Ramos (cell line): ENCODE measurements around the gene NAGK.
"Not testable (repeated sequence)": the region's sequence is repeated elsewhere in the genome, so short reads cannot be mapped to it uniquely, and the experiment has no call there.

ENCODE experiments used
- in situ Hi-C: fragments of 300-500 bp; cut with MboI; formaldehyde crosslinking; loops from one replicate; pipeline ENCODE4 v1.14.3; 2022; ENCODE audit warnings: low sequenced_read_pairs; ENCODE audit not compliant: unreplicated experiment

The NAGK gene

GRCh38 chr2:71102981-71103681, 34.7 kb downstream of the NAGK start:
- in situ Hi-C loops, result no loop called here

DNA sequence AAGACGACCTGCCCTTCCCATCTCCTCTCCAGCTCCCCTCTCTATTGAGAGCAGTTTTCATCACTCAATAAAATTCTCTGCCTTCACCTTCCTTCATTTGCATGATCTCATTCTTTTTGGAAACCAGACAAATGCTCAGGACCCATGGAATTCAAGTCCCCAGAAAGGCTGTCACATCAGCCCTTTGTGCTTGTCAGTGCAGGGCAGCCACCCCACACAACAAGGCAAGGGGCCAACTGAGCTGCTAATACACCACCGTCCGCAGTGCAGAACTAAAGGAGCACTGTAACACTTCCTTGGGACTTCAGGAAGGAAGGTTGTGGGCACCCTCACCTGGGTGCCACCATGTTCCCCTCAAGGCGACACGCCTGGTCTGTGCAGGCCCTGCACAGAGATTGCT, 35.4 kb downstream of the NAGK start:
- in situ Hi-C loops, result no loop called here

- in situ Hi-C loops, result not testable (repeated sequence)
Observed at GRCh38 chr2:71106463-71106862, 38.0 kb downstream of the NAGK start.

DNA sequence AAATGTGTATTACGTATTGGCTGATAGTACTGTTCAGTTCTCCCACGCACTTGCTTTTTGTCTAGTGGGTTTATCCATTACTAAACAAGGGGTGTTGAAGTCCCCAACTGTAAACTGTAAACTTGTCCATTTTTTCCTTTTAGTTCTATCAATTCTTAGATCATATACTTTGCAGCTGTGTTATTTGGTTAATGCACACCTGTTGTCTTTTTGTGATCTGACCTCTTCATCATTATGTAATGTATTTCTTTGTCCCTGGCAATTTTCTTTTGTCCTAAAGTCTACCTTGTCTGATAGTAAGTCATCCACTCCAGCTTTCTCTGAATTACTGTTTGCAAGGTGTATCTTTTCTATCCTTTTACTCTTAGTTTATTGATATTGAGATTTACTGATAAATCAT, 39.6 kb downstream of the NAGK start:
- in situ Hi-C loops, result no loop called here

DNA sequence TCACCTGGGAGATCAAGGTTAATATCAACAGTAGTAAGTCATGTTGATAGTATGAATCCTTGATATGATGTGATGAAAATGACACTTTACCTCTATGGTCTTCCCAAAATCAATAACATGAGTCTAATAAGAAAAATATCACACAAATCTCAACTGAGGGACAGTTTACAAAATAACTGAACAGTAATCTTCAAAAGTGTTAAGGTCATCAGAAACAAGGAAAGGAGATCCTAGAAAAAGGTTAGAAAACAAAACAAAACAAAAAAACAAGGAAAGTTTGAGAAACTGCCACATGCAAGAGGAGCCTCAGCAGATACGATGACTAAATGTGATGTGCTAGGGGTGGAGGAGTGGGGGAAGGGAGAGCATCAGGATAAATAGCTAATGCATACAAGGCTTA, 45.4 kb downstream of the NAGK start:
- in situ Hi-C loops, result no loop called here

DNA sequence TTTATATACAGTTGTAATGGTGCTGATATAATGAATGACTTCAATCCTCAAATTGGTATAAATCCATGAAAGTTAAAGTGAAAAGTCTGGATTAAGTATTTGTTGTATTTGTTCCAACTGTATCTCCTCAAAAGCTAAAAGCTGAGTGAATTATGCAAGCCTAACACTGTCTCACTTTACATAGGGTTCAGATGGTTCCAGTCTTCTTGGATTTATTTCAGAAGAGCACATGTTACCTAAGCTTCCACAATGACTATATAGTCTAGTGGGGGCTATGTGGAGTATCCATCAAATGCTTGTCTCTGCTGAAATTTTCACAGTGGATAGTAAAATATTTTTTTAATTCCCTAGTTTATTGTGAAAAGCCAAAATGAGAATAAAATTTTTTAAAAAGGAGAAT, 48.6 kb downstream of the NAGK start:
- in situ Hi-C loops, result no loop called here

DNA sequence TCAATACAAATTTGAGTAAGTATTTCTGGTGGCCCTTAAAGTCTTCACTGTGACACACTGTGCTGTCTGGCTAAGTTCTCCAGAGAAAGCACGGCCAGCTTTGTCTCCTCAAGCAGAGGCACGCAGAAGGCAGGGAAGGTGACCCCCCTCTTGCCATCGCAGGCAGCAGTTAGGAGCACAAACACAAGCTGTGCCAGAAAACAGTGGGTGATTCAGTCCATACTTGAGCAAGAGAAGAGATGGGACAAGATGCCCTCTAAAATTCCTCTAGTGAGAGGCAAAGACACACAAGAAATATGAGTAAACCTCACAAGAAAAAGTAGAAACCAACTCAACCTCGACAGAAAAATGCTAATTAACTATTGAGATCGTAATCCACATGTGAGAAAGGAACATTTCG, 51.7 kb downstream of the NAGK start:
- in situ Hi-C loops, result no loop called here

DNA sequence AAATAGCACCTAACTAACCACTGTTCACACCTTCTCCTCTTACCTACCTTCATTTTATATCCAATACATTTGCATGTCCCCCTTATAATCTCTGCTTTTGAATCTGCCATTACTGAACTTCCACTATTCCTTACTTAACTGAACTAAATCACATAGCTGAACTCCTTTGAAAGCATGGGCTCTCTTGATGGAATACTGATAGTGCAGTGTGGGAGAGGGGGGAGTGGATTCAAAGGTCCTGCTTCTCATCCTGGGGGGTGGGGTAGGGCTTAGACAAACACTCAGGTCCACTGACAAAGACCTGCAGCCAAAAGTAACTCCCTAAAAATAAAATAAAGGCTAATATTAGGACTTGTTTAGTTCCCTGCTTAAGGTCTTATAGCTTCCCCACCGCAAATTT, 53.0 kb downstream of the NAGK start:
- in situ Hi-C loops, result no loop called here

- in situ Hi-C loops, result no loop called here
Observed at GRCh38 chr2:71122387-71123298, 54.2 kb downstream of the NAGK start.

- in situ Hi-C loops, result no loop called here
Observed at GRCh38 chr2:71125506-71126294, 57.3 kb downstream of the NAGK start.

DNA sequence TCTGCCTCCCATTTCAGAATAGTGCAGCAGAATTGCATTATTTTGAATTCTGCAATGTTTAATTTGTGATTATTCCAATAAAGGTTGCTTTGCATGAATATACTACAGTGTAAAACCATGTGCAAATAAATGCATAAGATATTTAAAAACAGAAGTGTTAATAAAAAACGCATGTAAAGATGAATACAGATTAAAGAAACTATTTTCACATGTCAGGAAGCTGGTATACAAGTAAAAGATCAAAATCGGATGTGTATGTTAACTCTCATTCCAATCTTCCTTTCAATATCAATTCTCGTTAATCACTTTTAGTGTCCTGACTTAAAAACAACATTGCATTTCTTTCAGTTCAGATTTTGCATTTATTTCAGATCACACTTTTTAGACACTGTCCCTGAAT, 58.5 kb downstream of the NAGK start:
- in situ Hi-C loops, result no loop called here
